Tibial artery (tissue), 4 donors: ENCODE results near the gene VPS26C.
A peak's percentile ranks its signal among the peaks of the same experiment; 100 is the strongest.

ENCODE experiments used
- DNase-seq, 2 donors: peaks; one replicate each; pipeline ENCODE4 v3.0.0-alpha.2; 2019
- H3K27ac ChIP-seq, 2 donors: fragments of 200-600 bp; sonication (generic) in 1 of 2; 1 replicate in 1 of 2; 2 replicates in 1 of 2; pipeline ENCODE4 v1.5.1; 2018 to 2019; ENCODE audit warnings: mild to moderate bottlenecking in 1 of 2
- H3K27me3 ChIP-seq, 2 donors: fragments of 200-600 bp; sonication (generic) in 1 of 2; one replicate each; pipeline versions ENCODE4 v1.5.1 to v1.6.0; 2016 to 2019
- H3K36me3 ChIP-seq, 3 donors: fragments of 200-600 bp; sonication (generic) in 2 of 3; one replicate each; pipeline ENCODE4 v1.5.1; 2016 to 2019; ENCODE audit warnings: mild to moderate bottlenecking in 2 of 3
- H3K4me1 ChIP-seq, 4 donors: fragments of 200-600 bp; sonication (generic) in 2 of 4; 1 replicate in 3 of 4; 2 replicates in 1 of 4; pipeline ENCODE4 v1.5.1; 2016 to 2019
- H3K4me3 ChIP-seq, 2 donors: fragments of 200-600 bp; sonication (generic) in 1 of 2; 1 replicate in 1 of 2; 2 replicates in 1 of 2; pipeline ENCODE4 v1.5.1; 2018 to 2019; ENCODE audit warnings: mild to moderate bottlenecking in 2 of 2
- H3K9me3 ChIP-seq, 3 donors: fragments of 200-600 bp; sonication (generic) in 1 of 3; one replicate each; pipeline ENCODE4 v1.5.1; 2016 to 2019
- intact Hi-C: fragments of 100-400 bp; cut with DNase I; formaldehyde crosslinking; loops from one replicate; pipeline ENCODE4 v1.15.0; 2023; ENCODE audit warnings: low total_unique reads
- TF ChIP-seq, protein P1 (sequence below), 2 experiments: fragments of 200-600 bp in 1 of 2; fragments of 450-650 bp in 1 of 2; IDR thresholded peaks; one replicate each; pipeline ENCODE4 v1.5.1; 2017 to 2019; ENCODE audit warnings: antibody characterized with exemption in 2 of 2, mild to moderate bottlenecking in 1 of 2, moderate library complexity in 1 of 2

Gene VPS26C

DNA sequence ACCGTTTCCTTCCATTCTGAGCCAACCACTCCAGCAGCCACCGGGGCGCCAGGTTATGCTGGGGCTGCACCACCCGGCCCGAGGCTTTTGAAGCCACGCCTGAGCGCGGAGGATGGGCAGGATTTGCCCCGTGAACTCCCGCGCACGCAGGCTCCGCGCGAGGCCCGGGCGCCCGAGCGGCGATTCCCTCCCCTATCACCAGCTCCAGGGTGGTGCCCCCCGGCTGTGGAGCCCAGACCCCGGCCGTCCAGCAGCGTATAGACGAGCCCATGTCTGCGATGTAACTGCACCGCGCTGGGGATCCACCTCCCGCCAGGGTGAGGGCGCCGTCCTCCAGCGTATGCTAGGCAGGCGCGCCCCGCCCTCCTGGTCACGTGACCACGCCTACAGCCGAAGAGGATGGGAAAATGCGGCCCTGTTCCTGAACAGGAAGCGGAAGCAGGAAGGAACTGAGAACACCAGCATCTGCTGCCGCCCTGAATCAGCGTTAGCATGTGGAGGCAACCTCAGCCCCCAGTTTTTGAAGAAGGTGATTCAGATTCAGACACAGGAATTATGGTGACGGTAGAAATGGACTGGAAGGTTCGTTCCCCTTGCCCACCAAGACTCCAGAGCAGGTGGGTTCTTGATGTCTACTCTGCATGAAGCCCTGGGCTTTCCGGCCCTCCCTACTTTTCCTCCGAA is 46.0 kb downstream of the VPS26C start:
- intact Hi-C loops, result no loop called here
- peak overlapping the region; percentile 73 to 77 for H3K27ac ChIP-seq

DNA sequence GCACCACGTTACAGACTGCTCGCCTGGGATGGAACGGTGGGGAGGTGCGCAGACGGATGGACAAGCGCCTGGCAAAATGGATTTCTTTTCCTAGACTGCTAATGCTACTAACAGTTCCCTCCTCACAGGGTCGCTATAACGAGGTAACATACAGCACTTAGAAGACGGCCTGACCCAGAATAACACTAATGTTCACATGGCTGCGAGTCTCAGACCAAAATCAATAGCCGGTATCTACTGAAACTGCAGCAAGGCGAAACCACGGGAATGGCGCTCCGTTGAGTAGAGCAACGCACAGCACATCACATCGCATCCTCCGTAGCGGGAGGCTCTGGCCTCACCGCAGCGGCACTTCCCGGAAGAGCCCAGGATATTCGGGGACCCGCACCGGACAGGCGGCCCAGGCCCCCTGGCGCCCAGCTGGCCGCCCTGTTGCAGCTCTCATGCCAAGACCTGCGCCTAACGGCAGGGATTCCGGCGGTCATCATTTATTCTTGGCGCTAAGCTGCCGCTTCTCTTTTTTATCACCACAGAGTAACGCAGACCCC is 46.6 kb downstream of the VPS26C start:
- intact Hi-C loops, result no loop called here
- Histone ChIP-seq H3K4me1 (peaks cover 0 to 17% (median 6%) of the 10 kb centered on the region in 4 donors), H3K9me3 (no peaks in the 10 kb centered on the region), H3K4me3 (peak overlapping the region; percentile 59 to 78), H3K27me3 (no peaks in the 10 kb centered on the region), H3K36me3 (peaks cover 20 to 22% (median 20%) of the 10 kb centered on the region in 3 donors), H3K27ac (peak overlapping the region; percentile 73 to 77)
- TF ChIP-seq, protein P1, sequence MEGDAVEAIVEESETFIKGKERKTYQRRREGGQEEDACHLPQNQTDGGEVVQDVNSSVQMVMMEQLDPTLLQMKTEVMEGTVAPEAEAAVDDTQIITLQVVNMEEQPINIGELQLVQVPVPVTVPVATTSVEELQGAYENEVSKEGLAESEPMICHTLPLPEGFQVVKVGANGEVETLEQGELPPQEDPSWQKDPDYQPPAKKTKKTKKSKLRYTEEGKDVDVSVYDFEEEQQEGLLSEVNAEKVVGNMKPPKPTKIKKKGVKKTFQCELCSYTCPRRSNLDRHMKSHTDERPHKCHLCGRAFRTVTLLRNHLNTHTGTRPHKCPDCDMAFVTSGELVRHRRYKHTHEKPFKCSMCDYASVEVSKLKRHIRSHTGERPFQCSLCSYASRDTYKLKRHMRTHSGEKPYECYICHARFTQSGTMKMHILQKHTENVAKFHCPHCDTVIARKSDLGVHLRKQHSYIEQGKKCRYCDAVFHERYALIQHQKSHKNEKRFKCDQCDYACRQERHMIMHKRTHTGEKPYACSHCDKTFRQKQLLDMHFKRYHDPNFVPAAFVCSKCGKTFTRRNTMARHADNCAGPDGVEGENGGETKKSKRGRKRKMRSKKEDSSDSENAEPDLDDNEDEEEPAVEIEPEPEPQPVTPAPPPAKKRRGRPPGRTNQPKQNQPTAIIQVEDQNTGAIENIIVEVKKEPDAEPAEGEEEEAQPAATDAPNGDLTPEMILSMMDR (IDR thresholded peaks at IDR 0.05), result no peak
- no peak for DNase-seq

More for the DNA sequence above, 46.0 kb downstream of the VPS26C start:
- peaks cover 26 to 27% (median 26%) of the 10 kb centered on the region in 3 donors for H3K36me3 ChIP-seq
- DNase-seq, result peak; percentile 95
- no peaks in the 10 kb centered on the region for H3K27me3 ChIP-seq
- peak overlapping the region; percentile 59 to 78 for H3K4me3 ChIP-seq
- TF ChIP-seq, protein P1 (IDR thresholded peaks at IDR 0.05), result peak in 1 of 2 experiments; percentile 26
- peaks cover 0 to 17% (median 6%) of the 10 kb centered on the region in 4 donors for H3K4me1 ChIP-seq
- H3K9me3 ChIP-seq, result no peaks in the 10 kb centered on the region

GRCh38 chr21:37219761-37220432 is 47.2 kb downstream of the VPS26C start:
- H3K27me3 ChIP-seq, result no peaks in the 10 kb centered on the region
- H3K4me3 ChIP-seq, result peak overlapping the region; percentile 59 to 78
- no peaks in the 10 kb centered on the region for H3K9me3 ChIP-seq
- intact Hi-C loops, result no loop called here
- H3K4me1 ChIP-seq, result peaks cover 0 to 17% (median 6%) of the 10 kb centered on the region in 4 donors
- peaks cover 14 to 15% (median 14%) of the 10 kb centered on the region in 3 donors for H3K36me3 ChIP-seq
- no peak for DNase-seq
- TF ChIP-seq, protein P1 (IDR thresholded peaks at IDR 0.05), result no peak
- peak overlapping the region; percentile 73 to 77 for H3K27ac ChIP-seq

- H3K36me3 ChIP-seq, result no peaks in the 10 kb centered on the region
- H3K4me1 ChIP-seq, result peaks cover 0 to 3% (median 2%) of the 10 kb centered on the region in 4 donors
- H3K27ac ChIP-seq, result no peak overlapping the region
- H3K4me3 ChIP-seq, result no peak overlapping the region
- H3K9me3 ChIP-seq, result no peaks in the 10 kb centered on the region
- TF ChIP-seq, protein P1 (IDR thresholded peaks at IDR 0.05), result no peak
- intact Hi-C loops, result no loop called here
- no peak for DNase-seq
- H3K27me3 ChIP-seq, result no peaks in the 10 kb centered on the region
Observed at GRCh38 chr21:37214952-37215351, 52.2 kb downstream of the VPS26C start.

DNA sequence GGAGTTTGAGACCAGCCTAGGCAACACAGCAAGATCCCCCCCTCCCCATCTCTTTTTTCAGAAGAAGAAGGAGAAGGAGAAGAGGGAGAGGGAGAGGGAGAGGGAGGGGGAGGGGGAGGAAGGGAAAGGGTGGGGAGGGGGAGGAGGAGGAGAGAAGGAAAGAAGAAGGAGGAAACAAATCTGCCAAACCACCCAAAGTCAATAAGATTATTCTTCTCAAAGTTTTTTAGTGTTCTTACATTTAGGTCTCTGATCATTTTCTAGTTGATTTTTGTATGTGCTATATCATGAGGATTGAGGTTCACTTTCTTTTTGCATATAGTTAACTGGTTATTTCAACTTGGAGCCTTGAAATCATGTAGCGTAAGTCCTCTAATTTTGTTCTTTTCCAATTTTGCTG is 56.3 kb downstream of the VPS26C start:
- no peak overlapping the region for H3K4me3 ChIP-seq
- TF ChIP-seq, protein P1 (IDR thresholded peaks at IDR 0.05), result no peak
- no peak for DNase-seq
- intact Hi-C loops, result no loop called here
- H3K4me1 ChIP-seq, result peaks cover 0 to 28% (median 23%) of the 10 kb centered on the region in 4 donors
- no peaks in the 10 kb centered on the region for H3K36me3 ChIP-seq
- no peak overlapping the region for H3K27ac ChIP-seq
- H3K9me3 ChIP-seq, result no peaks in the 10 kb centered on the region
- no peaks in the 10 kb centered on the region for H3K27me3 ChIP-seq
